GM12873 (cell line): ENCODE results near the gene SSR4.

Experiments
- TF ChIP-seq, protein P1 (sequence below): IDR thresholded peaks from 2 replicates; pipeline ENCODE4 v1.5.1; 2012; ENCODE audit warnings: low read depth, mild to moderate bottlenecking, moderate library complexity, low read length, control low read depth; ENCODE audit not compliant: insufficient read depth; ENCODE audit errors: missing control alignments

The SSR4 gene

DNA sequence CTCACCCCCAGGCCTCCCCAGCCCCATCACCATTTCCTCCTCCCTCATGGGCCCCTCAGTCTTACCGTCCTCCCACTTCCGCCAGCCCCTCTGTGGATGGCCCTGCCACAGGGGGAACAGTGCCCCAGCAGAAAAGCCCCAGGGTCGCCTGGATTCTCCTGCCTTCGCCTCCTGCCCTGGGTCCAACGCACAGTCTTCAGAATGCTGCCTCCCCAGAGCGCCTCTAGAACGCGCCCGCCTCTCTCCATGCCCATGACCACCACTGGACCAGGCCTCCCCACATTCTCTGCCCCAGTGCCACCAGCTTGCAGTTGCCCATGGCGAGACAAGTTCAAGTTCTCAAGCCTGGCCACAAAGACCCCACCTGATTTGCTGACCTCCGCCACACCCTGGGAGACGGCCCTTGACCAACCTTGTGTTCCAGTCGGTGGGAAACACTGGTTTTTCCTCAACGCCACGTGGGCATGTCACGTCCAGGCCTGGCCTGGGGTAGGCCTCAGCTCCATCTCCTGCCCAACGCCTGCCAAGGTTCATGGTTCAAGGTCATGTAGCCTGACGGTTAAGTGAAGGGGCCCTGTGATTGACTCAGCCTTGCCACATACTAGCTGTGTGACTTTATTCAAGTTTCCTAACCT is 31.1 kb upstream of the SSR4 start:
- TF ChIP-seq, protein P1, sequence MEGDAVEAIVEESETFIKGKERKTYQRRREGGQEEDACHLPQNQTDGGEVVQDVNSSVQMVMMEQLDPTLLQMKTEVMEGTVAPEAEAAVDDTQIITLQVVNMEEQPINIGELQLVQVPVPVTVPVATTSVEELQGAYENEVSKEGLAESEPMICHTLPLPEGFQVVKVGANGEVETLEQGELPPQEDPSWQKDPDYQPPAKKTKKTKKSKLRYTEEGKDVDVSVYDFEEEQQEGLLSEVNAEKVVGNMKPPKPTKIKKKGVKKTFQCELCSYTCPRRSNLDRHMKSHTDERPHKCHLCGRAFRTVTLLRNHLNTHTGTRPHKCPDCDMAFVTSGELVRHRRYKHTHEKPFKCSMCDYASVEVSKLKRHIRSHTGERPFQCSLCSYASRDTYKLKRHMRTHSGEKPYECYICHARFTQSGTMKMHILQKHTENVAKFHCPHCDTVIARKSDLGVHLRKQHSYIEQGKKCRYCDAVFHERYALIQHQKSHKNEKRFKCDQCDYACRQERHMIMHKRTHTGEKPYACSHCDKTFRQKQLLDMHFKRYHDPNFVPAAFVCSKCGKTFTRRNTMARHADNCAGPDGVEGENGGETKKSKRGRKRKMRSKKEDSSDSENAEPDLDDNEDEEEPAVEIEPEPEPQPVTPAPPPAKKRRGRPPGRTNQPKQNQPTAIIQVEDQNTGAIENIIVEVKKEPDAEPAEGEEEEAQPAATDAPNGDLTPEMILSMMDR = no peak

DNA sequence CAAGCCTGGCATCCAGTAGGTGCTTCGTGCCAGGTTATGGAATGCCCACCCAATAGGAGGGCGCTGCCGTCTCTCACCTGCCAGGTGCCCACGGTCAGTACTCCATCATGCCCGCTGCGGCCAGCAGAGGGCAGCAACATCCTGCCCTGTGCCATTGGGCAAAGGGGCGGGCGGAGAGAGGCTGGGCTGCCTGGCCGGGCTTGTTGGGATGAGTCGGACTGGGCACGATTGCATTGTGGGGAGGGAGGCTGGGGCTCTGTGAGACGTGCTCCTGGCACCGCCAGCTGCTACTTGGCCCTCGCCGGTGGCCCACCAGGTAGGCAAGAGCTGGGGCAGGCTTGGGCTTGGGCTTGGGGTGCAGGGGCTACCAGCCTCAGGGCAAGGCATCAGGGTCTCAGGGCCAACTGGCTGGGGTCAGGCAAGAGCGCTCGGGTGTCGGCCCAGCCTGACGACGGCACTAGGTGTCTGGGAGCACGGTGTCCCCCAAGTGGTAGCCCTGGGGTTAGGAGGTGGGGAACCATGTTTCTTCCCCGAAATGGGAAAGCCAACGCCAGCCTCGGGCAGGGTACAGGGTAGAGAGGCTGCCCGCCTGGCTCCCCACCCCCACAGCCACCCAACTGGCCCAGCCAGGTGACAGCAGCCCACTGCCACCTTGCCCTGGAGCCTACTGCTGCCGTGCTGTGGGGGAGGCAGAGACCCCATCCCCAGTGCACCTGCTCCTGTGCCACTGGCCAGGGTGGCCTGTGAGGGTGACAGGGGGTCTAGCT is 30.3 kb upstream of the SSR4 start, which contains the start of gene PLXNB3:
TSS of gene PLXNB3 (plus strand) at position 261 of the 767 bp plus-strand sequence. CDS start 1,287 bp downstream, outside the sequence.
- TF ChIP-seq, protein P1 = peak; percentile 89

DNA sequence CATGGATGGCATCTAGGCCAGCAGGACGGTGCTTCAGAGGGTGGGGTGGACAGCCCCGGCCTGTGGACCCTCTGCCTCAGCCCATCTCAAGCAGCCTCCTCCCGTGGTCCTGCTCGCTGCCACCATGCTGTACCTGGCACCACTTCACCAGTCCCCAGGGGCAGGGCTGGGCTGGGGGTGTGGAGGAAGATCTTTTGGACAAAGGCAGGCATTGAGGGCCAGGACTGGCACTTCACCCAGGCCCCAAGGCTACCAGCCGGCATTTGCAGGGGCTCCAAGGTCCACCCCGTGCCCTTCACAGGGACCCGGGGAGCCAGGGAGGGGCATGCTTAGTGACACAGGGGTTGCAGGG is 29.7 kb upstream of the SSR4 start:
- TF ChIP-seq, protein P1 = no peak

GRCh38 chrX:153765138-153766079 is 29.1 kb upstream of the SSR4 start:
- TF ChIP-seq, protein P1 = no peak

GRCh38 chrX:153766098-153766817 is 28.2 kb upstream of the SSR4 start:
- TF ChIP-seq, protein P1 = no peak

GRCh38 chrX:153766871-153767673 is 27.4 kb upstream of the SSR4 start:
- TF ChIP-seq, protein P1 = no peak
